Suprapubic skin (tissue), 4 donors: ENCODE results near the gene PARG.
"Not testable (repeated sequence)": the region's sequence is repeated elsewhere in the genome, so short reads cannot be mapped to it uniquely, and the experiment has no call there.

Experiments used
- CTCF ChIP-seq, 2 donors: fragments of 200-600 bp in 1 of 2; fragments of 450-650 bp in 1 of 2; sonication (generic) in 1 of 2; IDR thresholded peaks; one replicate each; pipeline ENCODE4 v1.5.1; 2016 to 2019; ENCODE audit warnings: antibody characterized with exemption in 2 of 2, mild to moderate bottlenecking in 1 of 2, moderate library complexity in 1 of 2
- POLR2A ChIP-seq, 2 donors: fragments of 450-650 bp; IDR thresholded peaks; one replicate each; pipeline ENCODE4 v1.6.1; 2017; ENCODE audit warnings: antibody characterized with exemption in 2 of 2, mild to moderate bottlenecking in 2 of 2, moderate library complexity in 2 of 2
- POLR2AphosphoS5 ChIP-seq, 3 donors: sonication (generic); formaldehyde crosslinking; IDR thresholded peaks; one replicate each; pipeline ENCODE4 v1.6.1; 2017; ENCODE audit warnings: antibody characterized with exemption in 3 of 3

- TF ChIP-seq POLR2A, CTCF, POLR2AphosphoS5 (IDR thresholded peaks at IDR 0.05): not testable (repeated sequence)
Observed at GRCh38 chr10:49922041-49922440, 19.8 kb downstream of the PARG start.
